ENCODE results near the gene MACROH2A1.

The MACROH2A1 gene

GRCh38 chr5:135306557-135306956 lies 92.5 kb downstream of the MACROH2A1 start:
- WGBS, 2 experiments = 85 to 86% methylated on average over 9 of the region's 9 CpGs

GRCh38 chr5:135304352-135305221 lies 94.4 kb downstream of the MACROH2A1 start:
- Histone ChIP-seq H3K27me3 (ENCODE audit: control insufficient read depth, insufficient read depth, low read length, poor library complexity, severe bottlenecking) (peaks cover 9% of the 10 kb centered on the region), H3K4me1 (ENCODE audit: control insufficient read depth, insufficient read depth, low read length) (peaks cover 16% of the 10 kb centered on the region), H3K4me3 (ENCODE audit: insufficient read depth, low read depth, low read length) (no peak overlapping the region), H3K36me3 (ENCODE audit: control insufficient read depth, insufficient read depth, low read length) (no peaks in the 10 kb centered on the region), H3K9me3 (ENCODE audit: control insufficient read depth, low read length) (no peaks in the 10 kb centered on the region), H3K27ac (ENCODE audit: insufficient read depth, low read depth, low read length, poor library complexity, severe bottlenecking) (no peak overlapping the region)
- 81 to 82% methylated on average over 12 of the region's 12 CpGs for WGBS, 2 experiments

More at GRCh38 chr5:135306557-135306956, 92.5 kb downstream of the MACROH2A1 start:
- peaks cover 10% of the 10 kb centered on the region for H3K27me3 ChIP-seq (ENCODE audit: control insufficient read depth, insufficient read depth, low read length, poor library complexity, severe bottlenecking)
- no peaks in the 10 kb centered on the region for H3K9me3 ChIP-seq (ENCODE audit: control insufficient read depth, low read length)
- no peaks in the 10 kb centered on the region for H3K36me3 ChIP-seq (ENCODE audit: control insufficient read depth, insufficient read depth, low read length)
- H3K27ac ChIP-seq (ENCODE audit: insufficient read depth, low read depth, low read length, poor library complexity, severe bottlenecking) = no peak overlapping the region
- H3K4me3 ChIP-seq (ENCODE audit: insufficient read depth, low read depth, low read length) = no peak overlapping the region
- H3K4me1 ChIP-seq (ENCODE audit: control insufficient read depth, insufficient read depth, low read length) = peaks cover 16% of the 10 kb centered on the region

- H3K9me3 ChIP-seq (ENCODE audit: control insufficient read depth, low read length) = no peaks in the 10 kb centered on the region
- no peak overlapping the region for H3K4me3 ChIP-seq (ENCODE audit: insufficient read depth, low read depth, low read length)
- WGBS, 2 experiments = 92 to 93% methylated on average over 6 of the region's 6 CpGs
- H3K4me1 ChIP-seq (ENCODE audit: control insufficient read depth, insufficient read depth, low read length) = peaks cover 16% of the 10 kb centered on the region
- H3K27ac ChIP-seq (ENCODE audit: insufficient read depth, low read depth, low read length, poor library complexity, severe bottlenecking) = no peak overlapping the region
- H3K27me3 ChIP-seq (ENCODE audit: control insufficient read depth, insufficient read depth, low read length, poor library complexity, severe bottlenecking) = peaks cover 3% of the 10 kb centered on the region
- H3K36me3 ChIP-seq (ENCODE audit: control insufficient read depth, insufficient read depth, low read length) = no peaks in the 10 kb centered on the region
Measured at GRCh38 chr5:135303582-135304173, 95.4 kb downstream of the MACROH2A1 start.

- H3K27ac ChIP-seq (ENCODE audit: insufficient read depth, low read depth, low read length, poor library complexity, severe bottlenecking) = no peak overlapping the region
- no peak overlapping the region for H3K4me3 ChIP-seq (ENCODE audit: insufficient read depth, low read depth, low read length)
- no peaks in the 10 kb centered on the region for H3K36me3 ChIP-seq (ENCODE audit: control insufficient read depth, insufficient read depth, low read length)
- WGBS, 2 experiments = 95 to 96% methylated on average over 5 of the region's 5 CpGs
- H3K4me1 ChIP-seq (ENCODE audit: control insufficient read depth, insufficient read depth, low read length) = no peaks in the 10 kb centered on the region
- no peaks in the 10 kb centered on the region for H3K9me3 ChIP-seq (ENCODE audit: control insufficient read depth, low read length)
- no peaks in the 10 kb centered on the region for H3K27me3 ChIP-seq (ENCODE audit: control insufficient read depth, insufficient read depth, low read length, poor library complexity, severe bottlenecking)
Measured at GRCh38 chr5:135296900-135297816, 101.9 kb downstream of the MACROH2A1 start.

GRCh38 chr5:135295852-135296251 lies 103.2 kb downstream of the MACROH2A1 start:
- 100% methylated on average over 1 of the region's 2 CpGs for WGBS, 2 experiments
- H3K27ac ChIP-seq (ENCODE audit: insufficient read depth, low read depth, low read length, poor library complexity, severe bottlenecking) = no peak overlapping the region
- H3K4me3 ChIP-seq (ENCODE audit: insufficient read depth, low read depth, low read length) = no peak overlapping the region
- H3K27me3 ChIP-seq (ENCODE audit: control insufficient read depth, insufficient read depth, low read length, poor library complexity, severe bottlenecking) = no peaks in the 10 kb centered on the region
- no peaks in the 10 kb centered on the region for H3K4me1 ChIP-seq (ENCODE audit: control insufficient read depth, insufficient read depth, low read length)
- no peaks in the 10 kb centered on the region for H3K9me3 ChIP-seq (ENCODE audit: control insufficient read depth, low read length)
- H3K36me3 ChIP-seq (ENCODE audit: control insufficient read depth, insufficient read depth, low read length) = no peaks in the 10 kb centered on the region

- no peak overlapping the region for H3K27ac ChIP-seq (ENCODE audit: insufficient read depth, low read depth, low read length, poor library complexity, severe bottlenecking)
- WGBS, 2 experiments = 95 to 96% methylated on average over 4 of the region's 4 CpGs
- H3K36me3 ChIP-seq (ENCODE audit: control insufficient read depth, insufficient read depth, low read length) = no peaks in the 10 kb centered on the region
- no peak overlapping the region for H3K4me3 ChIP-seq (ENCODE audit: insufficient read depth, low read depth, low read length)
- H3K27me3 ChIP-seq (ENCODE audit: control insufficient read depth, insufficient read depth, low read length, poor library complexity, severe bottlenecking) = no peaks in the 10 kb centered on the region
- H3K4me1 ChIP-seq (ENCODE audit: control insufficient read depth, insufficient read depth, low read length) = no peaks in the 10 kb centered on the region
- no peaks in the 10 kb centered on the region for H3K9me3 ChIP-seq (ENCODE audit: control insufficient read depth, low read length)
Measured at GRCh38 chr5:135294793-135295192, 104.2 kb downstream of the MACROH2A1 start.

GRCh38 chr5:135289651-135290050 lies 109.4 kb downstream of the MACROH2A1 start:
- Histone ChIP-seq H3K27ac (ENCODE audit: insufficient read depth, low read depth, low read length, poor library complexity, severe bottlenecking) (no peak overlapping the region), H3K9me3 (ENCODE audit: control insufficient read depth, low read length) (no peaks in the 10 kb centered on the region), H3K4me3 (ENCODE audit: insufficient read depth, low read depth, low read length) (no peak overlapping the region), H3K36me3 (ENCODE audit: control insufficient read depth, insufficient read depth, low read length) (no peaks in the 10 kb centered on the region), H3K27me3 (ENCODE audit: control insufficient read depth, insufficient read depth, low read length, poor library complexity, severe bottlenecking) (no peaks in the 10 kb centered on the region), H3K4me1 (ENCODE audit: control insufficient read depth, insufficient read depth, low read length) (no peaks in the 10 kb centered on the region)
- WGBS, 2 experiments = no CpG with 5 or more reads among the region's 1 CpG

- Histone ChIP-seq H3K9me3 (ENCODE audit: control insufficient read depth, low read length) (no peaks in the 10 kb centered on the region), H3K27ac (ENCODE audit: insufficient read depth, low read depth, low read length, poor library complexity, severe bottlenecking) (no peak overlapping the region), H3K4me1 (ENCODE audit: control insufficient read depth, insufficient read depth, low read length) (no peaks in the 10 kb centered on the region), H3K27me3 (ENCODE audit: control insufficient read depth, insufficient read depth, low read length, poor library complexity, severe bottlenecking) (no peaks in the 10 kb centered on the region), H3K36me3 (ENCODE audit: control insufficient read depth, insufficient read depth, low read length) (no peaks in the 10 kb centered on the region), H3K4me3 (ENCODE audit: insufficient read depth, low read depth, low read length) (no peak overlapping the region)
- WGBS, 2 experiments = 67 to 91% methylated on average over 1 of the region's 2 CpGs
Measured at GRCh38 chr5:135287551-135287950, 111.5 kb downstream of the MACROH2A1 start.
